ENCODE results near the gene CTNNA2. TPM values are rescaled to one million over a fixed set of nuclear protein-coding genes. Genes with fewer than 3 reads are reported as not detected.

The CTNNA2 gene
- total and polyA plus RNA-seq, 12 donors: 0.12 to 5.0 (median 1.4) TPM; not detected in 1

DNA sequence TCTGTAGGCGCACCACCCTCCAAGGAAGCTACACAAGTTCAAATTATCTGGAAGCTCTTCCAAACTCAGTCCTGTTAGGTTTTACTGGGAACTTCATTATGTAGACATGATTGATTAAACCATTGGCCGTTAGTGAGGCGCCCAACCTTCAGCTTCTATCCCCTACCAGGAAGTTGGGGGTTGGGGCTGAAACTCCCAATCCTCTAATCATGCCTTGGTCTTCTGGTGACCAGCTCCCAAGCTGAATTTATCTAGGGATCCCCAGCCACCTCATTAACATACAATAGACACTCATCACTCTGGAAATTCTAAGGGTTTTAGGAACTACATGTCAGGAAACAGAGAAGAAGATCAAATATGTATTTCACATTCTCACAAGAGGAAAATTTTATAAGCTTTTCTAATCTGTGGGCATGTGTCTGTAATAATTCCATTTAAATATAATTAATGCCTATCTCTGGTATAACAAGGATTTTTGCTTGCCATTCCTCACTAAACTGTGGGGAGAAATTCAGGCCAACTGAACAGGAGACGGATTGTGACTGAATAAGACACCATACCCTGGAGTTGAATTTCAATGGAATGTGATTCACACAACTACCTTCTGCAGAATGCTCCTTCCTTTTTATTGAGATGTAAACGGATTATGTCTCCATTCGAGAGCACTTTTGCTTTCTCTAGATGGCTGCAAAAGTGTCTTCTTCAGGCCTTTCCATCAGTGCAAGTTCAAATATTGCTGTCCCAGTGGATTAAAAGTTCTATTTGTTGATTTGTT is 463.1 kb downstream of the CTNNA2 start:
- H3K27ac ChIP-seq: no peak overlapping the region
- intact Hi-C loops (cut with DNase I): no loop called here
- no peaks in the 10 kb centered on the region for H3K4me1 ChIP-seq (replicated peaks in 1 of 2)
- WGBS, 4 donors: 44 to 68% (median 59%) methylated on average over 6 of the region's 6 CpGs
- H3K9me3 ChIP-seq (replicated peaks in 1 of 3): no peaks in the 10 kb centered on the region
- no peak overlapping the region for H3K4me3 ChIP-seq
- no peak for TF ChIP-seq POLR2A (IDR thresholded peaks at IDR 0.05)
- TF ChIP-seq, protein P1, sequence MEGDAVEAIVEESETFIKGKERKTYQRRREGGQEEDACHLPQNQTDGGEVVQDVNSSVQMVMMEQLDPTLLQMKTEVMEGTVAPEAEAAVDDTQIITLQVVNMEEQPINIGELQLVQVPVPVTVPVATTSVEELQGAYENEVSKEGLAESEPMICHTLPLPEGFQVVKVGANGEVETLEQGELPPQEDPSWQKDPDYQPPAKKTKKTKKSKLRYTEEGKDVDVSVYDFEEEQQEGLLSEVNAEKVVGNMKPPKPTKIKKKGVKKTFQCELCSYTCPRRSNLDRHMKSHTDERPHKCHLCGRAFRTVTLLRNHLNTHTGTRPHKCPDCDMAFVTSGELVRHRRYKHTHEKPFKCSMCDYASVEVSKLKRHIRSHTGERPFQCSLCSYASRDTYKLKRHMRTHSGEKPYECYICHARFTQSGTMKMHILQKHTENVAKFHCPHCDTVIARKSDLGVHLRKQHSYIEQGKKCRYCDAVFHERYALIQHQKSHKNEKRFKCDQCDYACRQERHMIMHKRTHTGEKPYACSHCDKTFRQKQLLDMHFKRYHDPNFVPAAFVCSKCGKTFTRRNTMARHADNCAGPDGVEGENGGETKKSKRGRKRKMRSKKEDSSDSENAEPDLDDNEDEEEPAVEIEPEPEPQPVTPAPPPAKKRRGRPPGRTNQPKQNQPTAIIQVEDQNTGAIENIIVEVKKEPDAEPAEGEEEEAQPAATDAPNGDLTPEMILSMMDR (IDR thresholded peaks at IDR 0.05): no peak
- H3K36me3 ChIP-seq (replicated peaks in 1 of 2): no peaks in the 10 kb centered on the region
- DNase-seq: no peak
- no peaks in the 10 kb centered on the region for H3K27me3 ChIP-seq

DNA sequence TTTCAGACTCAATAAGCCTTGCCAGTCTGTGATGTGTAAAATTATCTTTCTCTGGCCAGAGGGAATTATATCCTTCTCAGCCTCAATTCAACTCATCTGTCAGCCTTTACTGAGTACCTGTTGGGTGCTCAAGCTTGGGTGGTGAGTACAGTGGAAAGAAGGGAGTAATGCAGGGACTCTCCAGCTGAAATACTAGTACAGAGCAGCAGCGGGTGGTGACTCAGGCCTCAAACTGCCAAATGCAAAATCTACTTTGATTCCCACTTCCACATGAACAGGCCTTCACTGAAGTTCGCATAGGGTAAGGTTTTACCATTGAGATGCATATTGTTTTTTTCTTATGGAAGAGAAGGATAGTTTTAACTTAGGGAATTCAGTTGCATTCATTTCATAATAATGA is 464.9 kb downstream of the CTNNA2 start:
- H3K27ac ChIP-seq: no peak overlapping the region
- H3K4me3 ChIP-seq: no peak overlapping the region
- no peaks in the 10 kb centered on the region for H3K27me3 ChIP-seq
- DNase-seq: no peak
- H3K4me1 ChIP-seq (replicated peaks in 1 of 2): no peaks in the 10 kb centered on the region
- 76 to 83% (median 80%) methylated on average over 2 of the region's 2 CpGs for WGBS, 4 donors
- intact Hi-C loops (cut with DNase I): no loop called here
- H3K36me3 ChIP-seq (replicated peaks in 1 of 2): no peaks in the 10 kb centered on the region
- H3K9me3 ChIP-seq (replicated peaks in 1 of 3): no peaks in the 10 kb centered on the region
- TF ChIP-seq, protein P1 (IDR thresholded peaks at IDR 0.05): no peak
- TF ChIP-seq POLR2A (IDR thresholded peaks at IDR 0.05): no peak

DNA sequence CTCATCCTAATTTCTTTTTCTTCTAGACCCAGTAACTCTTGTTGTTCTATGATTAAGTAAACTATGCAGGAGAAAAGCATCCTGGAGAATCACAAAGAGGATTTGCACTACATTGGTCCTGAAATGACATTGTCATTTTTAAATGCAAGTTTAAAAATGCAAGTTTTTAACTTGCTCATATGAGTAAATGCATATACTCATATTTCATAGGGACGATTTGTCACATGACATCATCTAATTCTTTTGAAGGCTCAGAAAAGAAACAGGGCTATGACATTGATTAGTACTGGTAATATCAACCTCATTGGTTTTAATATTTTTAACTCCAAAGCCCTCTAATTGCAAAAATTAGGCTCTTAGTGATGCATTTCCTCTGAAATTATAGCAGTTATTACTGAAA is 467.3 kb downstream of the CTNNA2 start:
- 42 to 58% (median 51%) methylated on average over 1 of the region's 1 CpG for WGBS, 4 donors

DNA sequence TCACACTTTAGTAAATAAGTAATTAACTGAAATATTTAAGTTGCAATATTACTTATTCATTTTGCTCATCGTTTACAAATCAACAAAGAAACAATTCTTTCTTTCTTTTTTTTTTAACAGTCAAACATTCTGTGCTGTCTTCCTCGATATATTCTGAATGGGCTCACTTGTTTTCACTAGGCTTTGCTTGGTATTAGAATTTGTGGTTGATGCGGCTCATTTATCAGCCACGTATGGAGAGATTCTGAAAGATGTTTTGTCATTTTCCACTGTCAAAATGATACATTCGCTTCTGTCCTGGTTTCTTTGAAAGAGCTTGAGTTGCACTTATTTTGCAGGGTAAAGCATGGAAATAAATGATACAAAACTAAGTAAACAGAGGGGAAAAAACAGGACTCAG is 468.0 kb downstream of the CTNNA2 start:
- DNase-seq: no peak
- TF ChIP-seq, protein P1 (IDR thresholded peaks at IDR 0.05): no peak
- TF ChIP-seq POLR2A (IDR thresholded peaks at IDR 0.05): no peak
- Histone ChIP-seq H3K4me1 (replicated peaks in 1 of 2) (no peaks in the 10 kb centered on the region), H3K36me3 (replicated peaks in 1 of 2) (no peaks in the 10 kb centered on the region), H3K27ac (no peak overlapping the region), H3K4me3 (no peak overlapping the region), H3K27me3 (no peaks in the 10 kb centered on the region), H3K9me3 (replicated peaks in 1 of 3) (no peaks in the 10 kb centered on the region)
- WGBS, 4 donors: 68 to 77% (median 70%) methylated on average over 5 of the region's 5 CpGs
- intact Hi-C loops (cut with DNase I): no loop called here

More for the DNA sequence above, 467.3 kb downstream of the CTNNA2 start:
- TF ChIP-seq, protein P1 (IDR thresholded peaks at IDR 0.05): no peak
- no peak for TF ChIP-seq POLR2A (IDR thresholded peaks at IDR 0.05)
- no peak overlapping the region for H3K4me3 ChIP-seq
- intact Hi-C loops (cut with DNase I): no loop called here
- no peaks in the 10 kb centered on the region for H3K4me1 ChIP-seq (replicated peaks in 1 of 2)
- H3K27me3 ChIP-seq: no peaks in the 10 kb centered on the region
- DNase-seq: no peak
- no peaks in the 10 kb centered on the region for H3K9me3 ChIP-seq (replicated peaks in 1 of 3)
- H3K36me3 ChIP-seq (replicated peaks in 1 of 2): no peaks in the 10 kb centered on the region
- no peak overlapping the region for H3K27ac ChIP-seq
